ENCODE data around the gene SHANK1.
"Not testable (repeated sequence)": the region's sequence is repeated elsewhere in the genome, so short reads cannot be mapped to it uniquely, and the experiment has no call there.

GRCh38 chr19:50756244-50756643 lies 36.6 kb upstream of the SHANK1 start:
- TF ChIP-seq RFX5 (IDR thresholded peaks at IDR 0.05; ENCODE audit: low read depth, low read length); CTCF (conservative IDR thresholded peaks at IDR 0.05; ENCODE audit: low read depth, low read length); POLR2A (IDR thresholded peaks at IDR 0.05; ENCODE audit: low read depth, low read length); RAD21 (IDR thresholded peaks at IDR 0.05; ENCODE audit: low read length); CHD1 (IDR thresholded peaks at IDR 0.05; ENCODE audit: low read depth, low read length); ELK1 (IDR thresholded peaks at IDR 0.05; ENCODE audit: borderline replicate concordance, low read depth, low read length); MXI1 (IDR thresholded peaks at IDR 0.05; ENCODE audit: borderline replicate concordance, low read depth, low read length): not testable (repeated sequence)
